HG03460 (cell line): ENCODE results near the gene SH3PXD2B.
"Not testable (repeated sequence)": the region's sequence is repeated elsewhere in the genome, so short reads cannot be mapped to it uniquely, and the experiment has no call there.

Experiments used
- ATAC-seq: cut with Tn5 transposase; IDR thresholded peaks from one replicate; pipeline ENCODE4 v1.9.1; 2021; ENCODE audit not compliant: unreplicated experiment

SH3PXD2B gene

DNA sequence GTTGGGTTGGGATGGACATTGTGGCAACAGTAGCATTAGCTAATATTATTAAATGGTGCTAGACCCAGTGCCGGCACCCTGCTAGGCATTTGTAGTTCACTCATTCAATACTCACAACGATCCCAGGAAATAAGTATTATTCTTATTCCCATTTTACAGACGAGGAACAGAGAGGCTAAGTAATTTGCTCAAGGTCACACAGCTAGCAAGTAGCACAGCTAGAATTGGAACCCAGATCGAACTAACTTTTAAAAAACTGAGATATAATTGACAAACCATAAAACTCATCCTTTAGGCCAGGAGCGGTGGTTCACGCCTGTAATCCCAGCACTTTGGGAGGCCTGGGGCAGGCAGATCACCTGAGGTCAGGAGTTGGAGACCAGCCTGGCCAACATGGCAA is 79.5 kb downstream of the SH3PXD2B start:
- no peak for ATAC-seq

DNA sequence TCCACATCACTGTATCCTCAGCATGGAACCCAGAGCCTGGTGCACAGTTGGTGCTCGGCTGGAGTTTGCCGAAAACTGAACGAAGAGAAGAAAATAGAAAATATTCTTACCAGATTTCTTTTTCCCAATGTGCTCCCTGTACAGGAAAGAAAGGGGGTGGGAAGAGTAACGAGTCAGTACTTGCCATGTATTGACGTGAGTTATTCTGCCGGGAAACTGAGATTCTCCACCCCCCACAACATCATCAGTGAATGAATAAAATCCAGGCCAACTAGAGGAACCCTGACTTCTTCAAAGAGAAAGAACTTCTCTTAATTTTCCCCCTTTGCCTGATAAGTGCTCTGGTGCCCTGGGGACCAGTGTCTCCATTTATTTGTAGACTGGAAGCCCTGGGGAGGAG is 80.6 kb downstream of the SH3PXD2B start:
- no peak for ATAC-seq

DNA sequence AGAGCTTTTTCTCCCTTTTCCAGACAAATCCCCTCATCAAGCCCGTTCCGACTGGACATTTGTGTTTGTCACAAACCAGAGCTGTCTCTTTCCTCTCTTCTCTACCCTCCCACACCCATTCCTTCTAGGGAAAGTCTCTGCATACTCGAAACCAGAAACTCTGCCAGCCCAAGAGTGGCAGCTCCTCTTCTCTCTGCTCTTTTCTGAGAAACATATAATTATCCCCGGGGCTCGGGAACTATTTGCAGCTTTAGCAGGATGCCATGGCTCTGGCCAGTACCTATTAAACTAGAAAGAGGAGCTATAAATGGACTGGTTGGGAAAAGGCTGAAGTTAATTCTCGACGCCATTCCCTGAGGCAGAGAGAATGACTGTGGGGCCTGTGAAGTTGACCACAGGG is 82.6 kb downstream of the SH3PXD2B start:
- ATAC-seq = no peak

DNA sequence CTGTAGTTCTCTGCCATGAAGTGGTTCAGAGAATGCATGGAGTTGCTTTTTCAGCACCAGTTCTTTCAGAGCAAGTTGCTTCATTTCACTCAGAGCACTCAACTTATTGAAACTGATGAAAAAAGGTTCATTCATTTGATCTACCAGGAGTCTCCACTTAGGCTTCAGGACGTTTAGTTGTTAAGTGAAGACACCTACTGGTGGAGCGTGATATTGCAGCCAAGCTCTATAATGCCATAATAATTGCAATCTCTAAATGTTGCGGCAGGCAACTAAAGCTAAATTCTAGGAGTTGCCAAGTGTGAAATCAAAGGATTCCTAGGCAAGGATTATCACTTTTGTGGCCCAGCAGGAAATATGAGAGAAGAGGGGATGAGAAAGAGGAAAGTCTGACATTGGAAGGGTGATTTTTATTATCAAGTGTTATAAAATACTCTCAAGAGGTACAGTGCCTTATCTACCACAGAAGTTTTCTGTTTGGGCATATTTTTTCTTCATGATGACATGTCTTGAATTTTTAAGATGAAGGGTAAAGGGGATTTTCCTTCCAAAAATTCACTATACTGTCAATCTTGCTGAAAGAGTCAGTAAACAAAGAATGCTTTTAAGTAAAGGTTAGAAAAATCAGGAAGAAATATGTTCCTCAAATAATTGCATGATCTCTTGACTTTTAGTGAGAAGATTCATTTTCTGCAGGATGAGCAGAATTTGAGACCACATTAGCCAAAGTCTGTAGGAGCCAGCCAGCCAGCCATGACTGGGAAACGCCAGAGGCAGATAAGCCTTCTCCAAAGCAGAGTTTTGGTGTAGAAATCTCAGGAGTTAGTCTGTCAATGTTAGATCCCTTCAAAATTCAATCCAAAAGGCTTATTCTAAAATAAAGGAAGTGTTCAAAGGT is 83.4 kb downstream of the SH3PXD2B start:
- no peak for ATAC-seq

DNA sequence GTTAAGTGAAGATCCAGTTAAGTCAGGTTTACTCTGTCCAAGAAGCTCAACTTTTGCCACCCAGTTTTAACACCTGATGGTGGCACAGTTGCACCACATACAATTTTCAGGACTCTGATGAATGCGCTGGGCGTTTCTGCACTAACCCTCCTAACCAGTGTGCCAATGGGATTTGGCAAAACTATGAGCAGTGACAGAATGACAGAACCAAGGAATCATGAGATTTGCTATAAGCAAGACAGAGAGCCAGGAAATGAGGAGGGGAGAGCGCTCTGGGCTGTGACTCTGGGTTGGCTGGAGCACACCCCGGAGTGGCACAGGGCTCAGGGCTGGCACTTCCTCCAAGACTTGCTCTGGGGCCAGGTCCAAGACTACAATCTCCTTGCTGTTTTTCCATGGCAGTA is 84.1 kb downstream of the SH3PXD2B start:
- ATAC-seq = no peak

DNA sequence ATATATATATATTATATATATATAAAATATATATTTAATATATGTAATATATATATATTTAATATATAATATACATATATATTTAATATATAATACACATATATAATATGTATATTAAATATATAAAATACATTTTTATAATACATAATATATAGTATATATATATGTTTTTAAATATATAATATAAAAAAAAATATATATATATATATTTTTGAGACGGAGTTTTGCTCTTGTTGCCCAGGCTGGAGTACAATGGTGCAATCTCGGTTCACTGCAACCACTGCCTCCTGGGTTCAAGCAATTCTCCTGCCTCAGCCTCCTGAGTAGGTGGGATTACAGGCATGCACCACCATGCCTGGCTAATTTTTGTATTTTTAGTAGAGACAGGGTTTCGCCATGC is 85.6 kb downstream of the SH3PXD2B start:
- ATAC-seq = not testable (repeated sequence)

DNA sequence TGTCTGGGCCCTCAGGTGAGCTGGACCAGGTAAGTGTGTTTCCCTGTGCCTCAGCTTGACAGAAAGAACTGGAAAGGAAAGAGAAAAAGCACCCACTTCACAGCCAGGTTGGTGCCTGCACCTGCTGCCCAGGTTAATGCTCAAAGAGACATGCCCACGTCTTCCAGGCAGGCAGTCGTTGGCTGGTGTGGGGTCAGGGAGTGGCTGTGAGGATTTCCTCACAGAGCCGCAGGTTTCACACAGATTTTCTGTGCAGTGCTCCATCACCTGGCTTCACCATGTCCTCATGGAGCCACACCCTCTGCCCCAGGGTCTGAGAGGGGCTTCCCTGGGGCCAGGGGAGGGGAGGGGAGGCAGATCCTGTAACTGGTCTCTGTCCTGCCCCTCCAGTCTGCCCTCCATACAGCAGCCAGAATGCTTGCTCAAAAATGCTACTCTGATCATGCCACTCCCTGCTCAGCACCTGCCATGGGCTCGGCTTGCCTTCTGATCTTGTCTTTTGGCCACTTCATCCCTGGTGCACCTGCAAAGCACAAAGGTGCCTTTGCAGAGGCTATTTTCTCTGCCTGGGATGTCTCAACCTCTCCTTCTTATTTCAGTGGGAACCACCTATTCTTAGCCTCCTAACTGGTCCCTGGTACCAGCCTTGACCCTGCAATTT is 88.2 kb downstream of the SH3PXD2B start:
- ATAC-seq = no peak

DNA sequence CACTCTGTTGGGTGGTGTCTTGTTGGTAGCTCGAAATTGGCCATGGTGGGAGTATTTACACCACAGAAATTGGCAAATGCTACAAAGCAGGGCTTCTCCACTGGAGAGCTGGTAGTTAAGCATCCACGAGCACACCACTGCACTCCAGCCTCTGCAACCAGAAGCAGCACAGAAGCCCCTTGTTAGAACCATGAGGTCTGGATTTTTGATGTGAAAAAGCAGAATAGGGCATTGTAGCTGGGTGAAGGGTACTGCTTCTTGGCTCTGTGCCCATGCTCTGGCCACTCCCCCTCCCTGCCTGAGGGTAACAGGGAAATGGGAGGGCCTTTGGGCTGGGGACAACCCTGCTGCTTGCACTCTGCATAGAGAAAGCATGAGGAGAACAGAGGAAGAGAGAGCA is 89.6 kb downstream of the SH3PXD2B start:
- no peak for ATAC-seq

DNA sequence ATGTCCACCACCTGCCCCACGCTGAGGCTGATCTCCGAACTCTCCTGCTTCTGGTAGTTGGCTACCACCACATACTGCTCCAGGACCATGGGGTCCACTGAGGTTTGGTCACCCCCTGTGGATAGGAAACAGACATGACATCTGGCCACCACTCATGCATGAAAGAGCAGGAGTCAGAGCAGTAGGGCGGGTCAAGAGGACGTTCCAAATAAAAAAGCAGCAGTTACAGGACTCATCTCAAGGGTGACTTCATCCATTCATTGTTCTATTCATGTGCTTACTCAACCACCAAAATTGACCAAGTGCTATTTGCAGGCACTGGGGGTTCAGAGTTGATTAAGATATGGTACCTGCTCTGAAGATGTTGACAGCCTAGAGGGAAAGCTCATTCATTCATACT is 91.6 kb downstream of the SH3PXD2B start:
- ATAC-seq = no peak

DNA sequence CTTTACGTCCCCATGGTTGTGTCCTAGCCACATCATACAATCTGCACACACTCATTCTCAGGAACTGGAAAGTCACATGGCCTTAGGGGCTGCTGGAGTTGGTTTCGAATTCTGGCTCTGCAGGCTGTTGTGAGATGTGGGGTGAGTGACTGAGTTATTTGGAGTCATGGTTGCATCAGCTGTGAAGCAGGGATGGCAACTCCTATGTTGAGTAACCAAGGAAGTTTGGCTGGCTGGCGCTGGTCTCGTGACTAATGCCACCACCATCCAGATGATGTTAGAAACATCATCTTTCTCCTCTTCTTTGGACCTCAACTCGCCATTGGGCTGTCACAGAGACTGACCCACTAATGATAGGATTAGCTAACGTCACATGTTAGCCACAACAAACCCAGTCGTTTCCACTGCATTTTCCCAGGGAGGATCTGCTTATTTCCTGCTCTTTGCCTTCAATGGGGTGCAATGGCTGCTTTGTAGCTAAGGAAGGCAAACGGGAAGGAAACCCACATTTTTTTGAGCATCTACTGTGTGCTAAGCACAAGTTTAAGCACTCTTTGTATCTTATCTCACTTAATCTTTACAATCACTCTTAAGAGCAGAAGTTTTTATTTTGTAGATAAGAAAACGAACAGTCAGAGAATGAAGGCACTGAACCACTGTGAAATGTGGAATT is 92.6 kb downstream of the SH3PXD2B start:
- no peak for ATAC-seq

DNA sequence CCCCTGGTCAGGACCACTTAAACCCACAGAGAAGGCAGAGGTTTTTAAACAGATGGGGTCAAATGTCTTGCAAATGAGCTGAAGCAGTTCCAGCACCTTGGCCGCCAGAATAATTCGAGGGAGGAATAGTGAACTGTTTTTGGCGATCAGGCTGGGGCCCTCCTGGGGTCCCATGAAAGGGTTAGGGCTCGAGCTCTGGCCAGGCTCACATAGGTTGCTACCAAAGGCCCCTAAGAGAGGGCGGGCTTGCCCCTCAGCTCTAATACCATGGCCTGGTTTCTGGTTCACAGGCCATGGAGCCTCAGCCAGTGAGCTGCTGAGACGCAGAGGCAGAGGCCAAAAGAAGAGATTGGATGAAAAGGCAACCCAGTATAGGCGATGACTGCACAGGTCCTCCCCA is 96.0 kb downstream of the SH3PXD2B start:
- no peak for ATAC-seq

DNA sequence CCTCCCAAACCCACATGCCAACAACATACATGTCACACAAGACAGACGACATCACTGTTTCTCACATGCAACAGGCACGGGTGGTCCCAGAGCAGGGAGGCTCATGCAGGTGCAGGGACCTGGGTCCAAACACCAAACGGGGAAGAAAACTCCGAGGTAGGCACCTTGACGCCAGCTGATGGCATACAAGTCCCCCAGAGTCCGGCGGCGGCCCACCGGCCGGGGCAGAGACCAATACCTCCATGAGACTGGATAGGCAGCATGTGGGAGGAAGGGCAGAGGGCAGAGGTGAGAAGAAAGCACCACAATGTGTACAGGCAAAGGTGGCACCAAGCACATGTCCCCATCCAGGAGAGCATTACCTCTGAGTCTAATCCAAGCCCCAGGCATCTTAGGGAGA is 97.8 kb downstream of the SH3PXD2B start:
- no peak for ATAC-seq

DNA sequence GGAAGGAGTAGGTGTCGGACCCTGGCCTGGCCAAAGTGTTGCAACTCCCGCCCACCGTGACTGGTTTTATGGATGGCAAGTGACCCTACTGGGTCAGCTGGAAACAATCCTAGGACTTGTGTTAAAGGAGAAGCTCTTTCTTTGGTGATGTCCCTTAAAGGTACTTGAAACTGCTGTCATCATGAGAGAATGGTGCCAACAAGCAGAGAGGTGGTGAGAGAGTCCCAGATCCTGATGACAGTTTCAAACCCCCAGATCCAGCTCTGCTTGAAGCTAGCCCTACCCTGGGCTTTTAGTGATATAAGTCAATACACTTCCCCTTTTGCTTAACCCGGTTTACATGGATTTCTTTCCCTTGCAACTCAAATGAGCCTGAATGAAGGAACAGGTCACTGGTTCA is 98.3 kb downstream of the SH3PXD2B start:
- ATAC-seq = no peak

DNA sequence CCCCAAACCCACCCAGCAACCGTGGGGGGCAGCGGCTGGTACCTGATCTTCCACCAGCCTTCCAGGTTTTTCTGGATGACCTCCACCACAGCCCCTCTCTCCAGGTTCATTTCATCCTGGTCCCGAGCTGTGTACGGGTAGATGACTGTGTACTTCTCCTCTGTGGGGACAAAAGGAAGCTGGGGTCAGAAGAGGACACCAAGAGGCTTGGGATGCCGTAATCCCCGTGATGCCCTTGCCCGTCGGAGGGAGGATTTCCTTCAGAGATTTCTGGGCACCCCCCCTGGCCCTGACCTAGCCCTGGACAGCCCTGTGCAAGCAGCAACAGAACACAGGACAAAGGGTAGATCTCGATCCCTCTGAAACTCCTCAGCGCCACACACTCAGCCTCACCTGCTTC is 100.5 kb downstream of the SH3PXD2B start:
- ATAC-seq = no peak

DNA sequence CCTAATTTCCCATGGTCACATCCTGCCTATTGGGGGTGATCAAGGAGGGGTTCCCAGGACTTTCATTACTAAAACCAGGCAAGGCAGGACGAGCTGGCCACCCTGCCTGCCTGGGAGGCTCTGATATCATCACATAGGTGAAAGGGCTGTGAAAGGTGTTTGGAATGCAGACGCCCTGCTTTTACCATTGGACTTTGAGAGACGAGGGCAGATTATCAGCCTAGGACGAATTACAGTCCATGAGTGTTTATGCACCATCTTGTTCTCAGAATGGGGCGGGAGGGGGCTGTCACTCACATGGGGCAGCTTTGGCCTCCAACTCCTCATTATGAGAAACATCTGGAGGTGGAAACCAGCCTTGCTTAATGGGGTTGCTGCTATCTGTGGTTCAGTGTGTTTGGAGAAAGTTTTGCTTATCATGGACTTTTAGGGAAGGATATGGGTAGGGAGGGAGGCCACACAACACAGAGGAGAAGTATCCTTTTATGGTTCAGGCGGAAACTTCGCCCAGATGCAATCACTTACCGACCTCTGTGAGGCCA is 101.0 kb downstream of the SH3PXD2B start:
- no peak for ATAC-seq

DNA sequence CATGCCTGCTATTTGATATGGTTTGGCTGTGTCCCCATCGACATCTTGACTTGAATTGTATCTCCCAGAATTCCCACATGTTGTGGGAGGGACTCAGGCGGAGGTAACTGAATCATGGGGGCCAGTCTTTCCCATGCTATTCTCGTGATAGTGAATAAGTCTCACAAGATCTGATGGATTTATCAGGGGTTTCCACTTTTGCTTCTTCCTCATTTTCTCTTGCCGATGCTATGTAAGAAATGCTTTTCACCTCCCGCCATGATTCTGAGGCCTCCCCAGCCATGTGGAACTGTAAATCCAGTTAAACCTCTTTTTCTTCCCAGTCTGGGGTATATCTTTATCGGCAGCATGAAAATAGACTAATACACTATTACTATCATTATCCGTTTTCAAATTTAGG is 101.8 kb downstream of the SH3PXD2B start:
- ATAC-seq = not testable (repeated sequence)

DNA sequence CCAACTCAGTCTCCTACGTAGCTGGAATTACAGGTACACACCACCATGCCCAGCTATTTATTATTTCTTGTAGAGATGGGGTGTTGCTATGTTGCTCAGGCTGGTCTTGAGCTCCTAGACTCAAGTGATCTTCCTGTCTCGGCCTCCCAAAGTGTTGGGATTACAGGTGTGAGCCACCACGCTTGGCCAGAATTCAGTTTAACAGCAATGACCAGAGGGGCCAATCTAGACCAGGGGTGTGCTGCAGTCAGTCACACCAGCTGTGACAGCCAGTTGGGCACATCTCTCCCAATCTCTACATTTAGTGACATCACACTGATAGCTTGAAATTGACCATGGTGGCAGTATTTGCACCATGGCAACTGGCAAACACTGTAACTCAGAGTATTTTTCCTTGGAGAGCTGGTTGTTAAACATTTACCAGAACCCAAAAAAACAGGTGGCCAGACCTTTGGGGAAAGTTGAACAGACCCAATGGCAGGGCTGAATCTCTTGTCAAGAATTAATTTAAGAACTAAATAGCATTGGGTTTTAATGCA is 103.0 kb downstream of the SH3PXD2B start:
- no peak for ATAC-seq

DNA sequence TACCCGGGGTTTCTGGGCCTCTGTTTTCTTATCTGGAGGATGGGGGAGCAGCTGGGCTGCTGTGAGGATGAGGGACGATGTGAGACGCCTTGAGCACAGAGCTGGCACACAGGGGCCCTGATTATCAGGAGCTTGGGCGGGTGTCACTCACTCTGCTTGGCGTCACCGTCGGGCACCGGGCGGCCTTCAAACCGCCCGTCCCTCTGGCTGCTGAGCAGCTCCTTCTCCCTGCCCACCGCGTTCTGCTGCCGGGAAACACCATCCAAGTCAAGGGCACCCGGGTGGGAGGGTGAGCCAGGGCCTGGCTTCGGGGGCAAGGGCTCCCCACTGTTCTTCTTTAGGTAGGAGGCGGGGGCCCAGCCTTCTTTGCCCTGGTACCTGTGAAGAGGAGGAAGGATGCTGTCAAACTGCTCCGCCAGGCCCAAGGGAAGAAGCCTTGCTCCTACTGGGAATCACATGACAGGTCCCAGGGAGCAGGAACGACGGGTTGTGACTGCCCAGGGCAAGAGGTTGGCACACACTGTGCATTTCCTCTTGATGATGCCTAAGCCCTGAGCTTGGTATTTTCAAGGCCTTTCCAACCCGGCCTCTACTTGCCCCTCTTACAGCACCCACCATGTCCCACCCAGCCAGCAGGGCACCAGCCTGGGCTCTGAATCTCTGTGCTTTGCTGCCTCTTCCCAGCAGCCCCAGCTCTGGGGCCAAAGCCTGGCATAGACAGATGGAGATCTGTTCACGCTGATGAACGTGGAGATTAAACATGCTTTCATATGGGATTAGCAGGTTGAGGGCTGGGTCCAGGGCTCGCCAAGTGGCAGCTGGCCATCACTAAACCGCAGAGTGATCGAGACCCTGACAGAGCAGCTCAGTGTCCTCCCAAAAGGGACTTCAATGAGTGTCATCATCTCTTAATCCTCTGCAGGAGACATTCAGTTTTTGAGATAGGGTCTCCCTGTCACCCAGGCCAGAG is 103.8 kb downstream of the SH3PXD2B start:
- no peak for ATAC-seq

DNA sequence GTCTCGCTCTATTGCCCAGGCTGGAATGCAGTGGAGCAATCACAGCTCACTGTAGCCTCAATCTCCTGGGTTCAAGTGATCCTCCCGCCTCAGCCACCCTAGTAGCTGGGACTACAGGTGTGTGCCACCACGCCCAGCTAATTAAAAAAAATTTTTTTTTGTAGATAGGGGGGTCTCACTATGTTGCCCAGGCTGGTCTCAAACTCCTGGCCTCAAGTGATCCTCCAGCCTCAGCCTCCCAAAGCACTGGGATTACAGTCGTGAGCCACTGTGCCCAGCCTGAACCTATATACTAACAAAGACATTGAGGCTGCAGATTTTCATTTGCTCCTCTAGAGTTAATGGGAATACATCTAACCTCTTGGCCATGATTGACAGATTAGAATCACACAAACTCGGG is 105.6 kb downstream of the SH3PXD2B start:
- ATAC-seq = not testable (repeated sequence)

DNA sequence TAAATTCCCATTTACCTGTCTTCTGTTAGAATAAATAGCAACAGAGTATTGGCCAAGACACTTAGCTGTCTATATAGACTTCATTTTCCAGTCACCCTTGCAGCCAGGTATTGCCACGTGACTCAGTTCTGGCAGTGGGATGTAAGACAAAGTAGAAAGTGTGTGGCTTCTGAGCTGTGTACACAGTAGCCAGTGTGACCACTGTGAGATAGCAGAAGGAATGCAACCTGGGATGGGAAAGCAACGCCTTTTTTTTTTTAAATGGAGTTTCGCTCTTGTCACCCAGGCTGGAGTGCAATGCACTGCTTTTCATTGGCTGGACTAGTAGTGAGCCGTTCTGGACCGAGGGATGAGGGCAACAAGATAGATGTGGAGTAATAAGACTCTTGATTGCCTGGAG is 106.2 kb downstream of the SH3PXD2B start:
- no peak for ATAC-seq
